Right lobe of liver (tissue), 6 donors: ENCODE results near the gene LRRFIP2. TPM values are rescaled to one million over a fixed set of nuclear protein-coding genes. Genes with fewer than 3 reads are reported as not detected.

Source experiments
- ATAC-seq, 4 donors: fragments of 200-7000 bp; cut with Tn5 transposase; one replicate each; pipeline ENCODE4 v1.9.1; 2020; ENCODE audit warnings: mild to moderate bottlenecking in 4 of 4, moderate library complexity in 4 of 4
- DNase-seq, 3 donors: peaks; one replicate each; pipeline ENCODE4 v3.0.0-alpha.2; 2020
- H3K27ac ChIP-seq, 3 donors: fragments of 200-600 bp; one replicate each; pipeline ENCODE4 v1.8.0; 2022
- H3K27me3 ChIP-seq, 2 donors: fragments of 200-600 bp; one replicate each; pipeline ENCODE4 v1.8.0; 2022
- H3K36me3 ChIP-seq, 4 donors: fragments of 200-600 bp; sonication (generic) in 1 of 4; one replicate each; pipeline versions ENCODE4 v1.5.1 to v1.8.0; 2017 to 2022; ENCODE audit warnings: control low read depth in 1 of 4
- H3K4me1 ChIP-seq, 4 donors: fragments of 200-600 bp; sonication (generic) in 1 of 4; one replicate each; pipeline versions ENCODE4 v1.5.1 to v1.8.0; 2017 to 2022; ENCODE audit warnings: control low read depth in 1 of 4
- H3K4me3 ChIP-seq, 3 donors: fragments of 200-600 bp; one replicate each; pipeline ENCODE4 v1.8.0; 2022
- H3K9me3 ChIP-seq, 4 donors: fragments of 200-600 bp; sonication (generic) in 1 of 4; one replicate each; pipeline versions ENCODE4 v1.5.1 to v1.8.0; 2017 to 2022; ENCODE audit warnings: control low read depth in 1 of 4
- POLR2A ChIP-seq: fragments of 450-650 bp; IDR thresholded peaks from one replicate; pipeline ENCODE4 v1.6.1; 2017; ENCODE audit warnings: antibody characterized with exemption, mild to moderate bottlenecking
- WGBS: methylation state at CpG from one replicate; pipeline ENCODE4 v1.1.6; 2018; ENCODE audit warnings: low coverage, low lambda C conversion rate; ENCODE audit not compliant: insufficient coverage; ENCODE audit errors: missing lambda C conversion rate; 5-methylcytosine and 5-hydroxymethylcytosine counted together
- intact Hi-C, 2 donors: fragments of 100-400 bp; cut with DNase I; formaldehyde crosslinking; loops; one replicate each; pipeline versions ENCODE4 v1.11.2 to v1.14.1; 2022
- small RNA-seq, 2 experiments: library from RNA; depleted of rRNA; stranded (forward); fragments of <200 nt; gene quantifications; one replicate each; pipeline ENCODE3, GENCODE V24; 2016
- total RNA-seq, 6 experiments: library from RNA; depleted of rRNA in 2 of 6; stranded (reverse); fragments of >200 nt in 2 of 6; fragmentation: NEBNext Ultra II Directional in 3 of 6; extraction: Animal tissue kit (Norgen Biotek cat#: 25700) in 3 of 6; gene quantifications; one replicate each; pipeline versions ENCODE4 v1.1.0 to v1.2.4, GENCODE V29; 2016 to 2023
- TF ChIP-seq, protein P1 (sequence below), 4 donors: fragments of 200-600 bp in 3 of 4; fragments of 450-650 bp in 1 of 4; IDR thresholded peaks; one replicate each; pipeline versions ENCODE4 v1.5.1 to v1.8.0; 2016 to 2022; ENCODE audit warnings: antibody characterized with exemption in 4 of 4, mild to moderate bottlenecking in 2 of 4
- donor health status: DM: no; HTN: yes; CAD: no.
- donor health status: DM: no; HTN: no; CAD: no.
- donor health status: DM: no; HTN: no; CAD: no.
- donor health status: DM: no; HTN: yes; CAD: no.
- donor health status: DM: no; HTN: yes; CAD: no.

Gene LRRFIP2
- total RNA-seq, 6 experiments from 2014 or later, result 32.8 to 46.1 (median 39.6) TPM

DNA sequence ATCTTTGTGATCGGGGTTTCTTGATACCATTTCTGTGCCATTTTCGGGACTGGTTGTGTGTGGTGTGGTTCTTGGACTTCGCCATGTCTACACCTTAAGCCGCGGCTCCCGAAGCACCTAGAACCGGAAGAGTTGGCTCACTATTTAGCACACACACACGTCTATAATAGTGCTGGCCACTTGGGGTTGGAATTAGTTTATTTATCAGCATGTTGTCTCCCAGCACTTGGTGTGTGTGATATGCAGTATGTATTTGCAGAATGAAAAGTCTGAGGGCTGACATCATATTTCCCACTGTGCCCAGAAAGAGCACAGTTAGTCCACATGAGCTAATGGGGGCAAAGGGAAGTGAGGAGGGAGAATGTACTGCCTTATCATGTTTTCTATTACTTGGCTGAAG is 157.5 kb downstream of the LRRFIP2 start:
- no peak for ATAC-seq
- TF ChIP-seq POLR2A, result no peak
- intact Hi-C loops, result no loop called here
- Histone ChIP-seq H3K4me1 (peaks cover 0 to 8% (median 2%) of the 10 kb centered on the region in 4 donors), H3K9me3 (no peaks in the 10 kb centered on the region), H3K27me3 (no peaks in the 10 kb centered on the region), H3K4me3 (no peak overlapping the region), H3K27ac (no peak overlapping the region), H3K36me3 (peaks cover 0 to 57% (median 29%) of the 10 kb centered on the region in 4 donors)
- 97% methylated on average over 8 of the region's 8 CpGs for WGBS
- DNase-seq, result no peak

DNA sequence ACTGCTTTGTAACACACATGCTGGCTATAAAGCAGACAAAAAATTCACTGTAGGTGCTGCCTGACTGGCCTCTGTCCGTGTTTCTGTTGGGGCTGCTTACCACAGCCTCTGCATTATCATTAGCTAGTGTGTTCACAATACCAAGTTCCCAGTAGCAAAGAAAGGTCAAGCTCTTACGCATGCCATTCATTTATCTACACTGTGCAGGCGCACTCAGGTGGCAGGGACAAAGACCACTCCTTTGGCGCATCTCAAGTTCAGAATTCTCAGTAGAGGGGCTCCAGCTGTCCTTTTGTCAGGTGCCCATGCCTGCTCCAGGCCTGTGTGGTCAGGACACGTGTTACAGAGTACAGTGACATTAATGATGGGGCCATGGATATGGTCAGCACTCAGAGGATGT is 158.7 kb downstream of the LRRFIP2 start:
- Histone ChIP-seq H3K27me3 (no peaks in the 10 kb centered on the region), H3K9me3 (no peaks in the 10 kb centered on the region), H3K27ac (no peak overlapping the region), H3K4me1 (peaks cover 0 to 8% (median 2%) of the 10 kb centered on the region in 4 donors), H3K4me3 (no peak overlapping the region), H3K36me3 (peaks cover 0 to 62% (median 23%) of the 10 kb centered on the region in 4 donors)
- ATAC-seq, result peak in 1 of 4 donors; percentile 36
- DNase-seq, result no peak
- TF ChIP-seq, protein P1, sequence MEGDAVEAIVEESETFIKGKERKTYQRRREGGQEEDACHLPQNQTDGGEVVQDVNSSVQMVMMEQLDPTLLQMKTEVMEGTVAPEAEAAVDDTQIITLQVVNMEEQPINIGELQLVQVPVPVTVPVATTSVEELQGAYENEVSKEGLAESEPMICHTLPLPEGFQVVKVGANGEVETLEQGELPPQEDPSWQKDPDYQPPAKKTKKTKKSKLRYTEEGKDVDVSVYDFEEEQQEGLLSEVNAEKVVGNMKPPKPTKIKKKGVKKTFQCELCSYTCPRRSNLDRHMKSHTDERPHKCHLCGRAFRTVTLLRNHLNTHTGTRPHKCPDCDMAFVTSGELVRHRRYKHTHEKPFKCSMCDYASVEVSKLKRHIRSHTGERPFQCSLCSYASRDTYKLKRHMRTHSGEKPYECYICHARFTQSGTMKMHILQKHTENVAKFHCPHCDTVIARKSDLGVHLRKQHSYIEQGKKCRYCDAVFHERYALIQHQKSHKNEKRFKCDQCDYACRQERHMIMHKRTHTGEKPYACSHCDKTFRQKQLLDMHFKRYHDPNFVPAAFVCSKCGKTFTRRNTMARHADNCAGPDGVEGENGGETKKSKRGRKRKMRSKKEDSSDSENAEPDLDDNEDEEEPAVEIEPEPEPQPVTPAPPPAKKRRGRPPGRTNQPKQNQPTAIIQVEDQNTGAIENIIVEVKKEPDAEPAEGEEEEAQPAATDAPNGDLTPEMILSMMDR (IDR thresholded peaks at IDR 0.05), result no peak
- TF ChIP-seq POLR2A, result no peak
- intact Hi-C loops, result no loop called here
- WGBS, result 90% methylated on average over 4 of the region's 5 CpGs

DNA sequence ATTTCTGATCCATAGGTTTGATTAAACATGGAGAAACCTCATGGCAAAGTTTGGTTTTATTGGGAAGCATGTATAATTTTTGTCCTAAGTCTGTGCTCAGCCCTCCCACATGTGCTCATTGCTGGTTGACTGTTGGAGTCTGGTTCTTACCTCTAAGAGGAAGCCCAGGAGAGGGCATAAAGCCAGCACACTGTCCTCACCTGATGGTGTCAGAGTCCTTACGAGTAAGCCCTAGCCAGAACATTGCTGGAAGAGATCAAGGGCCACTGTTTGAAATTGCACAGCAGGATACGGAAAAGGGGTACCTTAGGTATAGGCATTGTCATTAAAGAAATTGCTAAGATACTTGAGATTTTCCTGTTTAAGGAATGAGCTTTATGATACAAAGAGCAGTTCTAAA is 159.8 kb downstream of the LRRFIP2 start:
- peak; percentile 74 to 91 (median 81) for DNase-seq
- WGBS, result 8% methylated on average over 2 of the region's 2 CpGs
- intact Hi-C loops, result no loop called here

More for the DNA sequence above, 159.8 kb downstream of the LRRFIP2 start:
- Histone ChIP-seq H3K27me3 (no peaks in the 10 kb centered on the region), H3K27ac (no peak overlapping the region), H3K9me3 (no peaks in the 10 kb centered on the region), H3K4me1 (peaks cover 0 to 8% (median 2%) of the 10 kb centered on the region in 4 donors), H3K36me3 (peaks cover 0 to 52% (median 19%) of the 10 kb centered on the region in 4 donors), H3K4me3 (no peak overlapping the region)
- ATAC-seq, result peak; percentile 85 to 99 (median 98)
- TF ChIP-seq POLR2A, result no peak
- TF ChIP-seq, protein P1 (IDR thresholded peaks at IDR 0.05), result no peak

Small RNAs within 50 kb of the gene (small RNA-seq; reads per million reads assigned to genes)
- gene RF00019, result 0 reads per million in 2 experiments
- gene RNU6-1301P, result 0 reads per million in 2 experiments

Other genes with a start within 250 kb of the LRRFIP2 start
- 10 to 100 TPM in 5 of 6 experiments, 1 to 10 TPM in 1; 8.8 to 33.9 (median 19.6) TPM for gene TRANK1, start 229.5 kb downstream of the LRRFIP2 start, total RNA-seq
- 1 to 10 TPM; 4.5 to 8.9 (median 6.1) TPM for gene EPM2AIP1, start 181.5 kb downstream of the LRRFIP2 start, total RNA-seq
- 10 to 100 TPM; 13.1 to 23.2 (median 15.3) TPM for gene MLH1, start 181.1 kb downstream of the LRRFIP2 start, total RNA-seq
- 10 to 100 TPM; 56.7 to 70.0 (median 62.3) TPM for gene GOLGA4, start 68.7 kb upstream of the LRRFIP2 start, total RNA-seq